Panc1 (cell line): Measurements from ENCODE around the gene CLCN7. TPM values are rescaled to one million over a fixed set of nuclear protein-coding genes. Genes with fewer than 3 reads are reported as not detected.

Source experiments
- ATAC-seq: fragments of 200-7000 bp; cut with Tn5 transposase; 2 replicates; pipeline ENCODE4 v1.9.1; 2020; ENCODE audit warnings: mild to moderate bottlenecking, moderate library complexity
- BruUV-seq: library from RNA; stranded (reverse); fragments of 400-500 nt; replicated peaks from 2 replicates; lab custom pipeline; 2021; lab: Mats Ljungman, UMichigan
- CTCF ChIA-PET: fragments of 300-600 bp; sonication (Branson Sonifier 250); formaldehyde crosslinking; loops from one replicate; lab custom pipeline; 2022; ENCODE audit warnings: antibody characterized with exemption; lab: Charles Lee
- POLR2A ChIA-PET: fragments of 300-600 bp; sonication (Branson Sonifier 250); formaldehyde crosslinking; loops from one replicate; lab custom pipeline; 2022; ENCODE audit warnings: antibody characterized with exemption; lab: Charles Lee
- DNase-seq: peaks from one replicate; pipeline ENCODE4 v3.0.0-alpha.2; 2010; ENCODE audit warnings: low read depth, low spot score
- H3K27ac ChIP-seq: 2 replicates; pipeline ENCODE4 v1.5.1; 2011; ENCODE audit warnings: mild to moderate bottlenecking, low read length, inconsistent platforms
- H3K27me3 ChIP-seq: fragments of 200-500 bp; sonication (Bioruptor generic); 2 replicates; pipeline ENCODE4 v1.6.0; 2014; ENCODE audit warnings: low read length, inconsistent platforms; ENCODE audit not compliant: control insufficient read depth, insufficient read depth
- H3K36me3 ChIP-seq: fragments of 200-500 bp; sonication (Bioruptor generic); 2 replicates; pipeline ENCODE4 v1.5.1; 2014; ENCODE audit warnings: inconsistent platforms, mild to moderate bottlenecking, low read length, moderate library complexity; ENCODE audit not compliant: control insufficient read depth, insufficient read depth
- H3K4me1 ChIP-seq: 2 replicates; pipeline ENCODE4 v1.5.1; 2011; ENCODE audit warnings: inconsistent platforms, mild to moderate bottlenecking, low read length, moderate library complexity; ENCODE audit not compliant: control insufficient read depth, insufficient read depth
- H3K4me3 ChIP-seq, 2 experiments: 2 replicates each; pipeline ENCODE4 v1.5.1; 2011 to 2012; ENCODE audit warnings: low read depth in 2 of 2, low read length in 2 of 2, mild to moderate bottlenecking in 2 of 2, inconsistent platforms in 1 of 2, moderate library complexity in 1 of 2
- H3K9me3 ChIP-seq: fragments of 200-500 bp; sonication (Bioruptor generic); 2 replicates; pipeline ENCODE4 v1.5.1; 2014; ENCODE audit warnings: low read depth, mild to moderate bottlenecking, inconsistent platforms, low read length, moderate library complexity; ENCODE audit not compliant: control insufficient read depth, insufficient read depth
- POLR2AphosphoS5 ChIP-seq: IDR thresholded peaks from 2 replicates; pipeline ENCODE4 v1.6.1; 2012; ENCODE audit warnings: mild to moderate bottlenecking, low read depth, low read length, moderate library complexity
- SIN3A ChIP-seq: IDR thresholded peaks from 2 replicates; pipeline ENCODE4 v1.6.1; 2012; ENCODE audit warnings: low read depth, mild to moderate bottlenecking, low read length, moderate library complexity, borderline replicate concordance; ENCODE audit not compliant: insufficient read depth
- TCF7L2 ChIP-seq: IDR thresholded peaks from 2 replicates; pipeline ENCODE4 v1.6.1; 2011; ENCODE audit warnings: mild to moderate bottlenecking, low read depth, low read length, inconsistent platforms
- in situ Hi-C: cut with HindIII; loops from 2 replicates; pipeline ENCODE4 v1.10.0; 2016; ENCODE audit warnings: low sequenced_read_pairs, low pct_unique_long_range_greater_than_20kb
- intact Hi-C: fragments of 100-400 bp; cut with micrococcal nuclease; formaldehyde crosslinking; loops from one replicate; pipeline ENCODE4 v1.10.0; 2022; ENCODE audit not compliant: unreplicated experiment
- total RNA-seq: library from RNA; stranded (reverse); gene quantifications from one replicate; pipeline ENCODE4 v1.2.1, GENCODE V29; 2021; ENCODE audit not compliant: unreplicated experiment
- TF ChIP-seq, protein P1 (sequence below): fragments of 450-650 bp; IDR thresholded peaks from 2 replicates; pipeline ENCODE4 v1.5.1; 2017; ENCODE audit warnings: mild to moderate bottlenecking
- TF ChIP-seq, protein P2 (sequence below), 2 experiments: IDR thresholded peaks; 2 replicates each; pipeline ENCODE4 v1.6.1; 2011 to 2012; ENCODE audit warnings: low read depth in 2 of 2, control low read depth in 1 of 2, low read length in 1 of 2, mild to moderate bottlenecking in 1 of 2, moderate library complexity in 1 of 2; ENCODE audit not compliant: insufficient read depth in 1 of 2

CLCN7 gene
- total RNA-seq, 1 experiment from 2014 or later, result 179 TPM

DNA sequence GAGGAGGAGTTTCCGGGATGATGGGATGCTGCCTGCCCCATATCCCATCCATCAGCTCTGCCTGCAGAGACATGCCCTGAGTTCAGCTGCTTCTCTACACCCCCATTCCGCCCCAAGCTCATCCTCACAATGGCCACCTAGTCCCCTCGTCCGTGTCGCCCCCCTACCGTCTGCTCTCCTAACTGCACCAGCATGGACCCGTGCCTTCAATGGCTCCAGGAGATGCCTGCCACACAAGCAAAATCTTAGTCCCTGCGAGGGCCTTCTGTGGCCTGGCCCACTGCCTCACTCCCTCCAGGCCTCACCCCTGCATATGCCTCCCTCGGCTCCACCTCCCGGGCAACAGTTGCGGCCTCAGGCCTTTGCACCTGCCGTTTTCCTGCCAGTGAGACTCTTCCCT lies 16.5 kb upstream of the CLCN7 start:
- DNase-seq (no peak), ATAC-seq (no peak)
- ChIA-PET POLR2A (no interaction called here), CTCF (no interaction called here)
- peaks cover 12% of the 10 kb centered on the region for H3K4me1 ChIP-seq
- intact Hi-C loops, result no loop called here
- BruUV-seq, result no TSS peak
- no peak overlapping the region for H3K27ac ChIP-seq
- no peak overlapping the region for H3K4me3 ChIP-seq
- in situ Hi-C loops, result no loop called here
- H3K36me3 ChIP-seq, result peaks cover 2% of the 10 kb centered on the region; the same call in 1 of the 2 replicates
- no peaks in the 10 kb centered on the region for H3K9me3 ChIP-seq
- no peaks in the 10 kb centered on the region for H3K27me3 ChIP-seq
- TF ChIP-seq TCF7L2 (no peak), POLR2AphosphoS5 (no peak), SIN3A (no peak)
- TF ChIP-seq, protein P1, sequence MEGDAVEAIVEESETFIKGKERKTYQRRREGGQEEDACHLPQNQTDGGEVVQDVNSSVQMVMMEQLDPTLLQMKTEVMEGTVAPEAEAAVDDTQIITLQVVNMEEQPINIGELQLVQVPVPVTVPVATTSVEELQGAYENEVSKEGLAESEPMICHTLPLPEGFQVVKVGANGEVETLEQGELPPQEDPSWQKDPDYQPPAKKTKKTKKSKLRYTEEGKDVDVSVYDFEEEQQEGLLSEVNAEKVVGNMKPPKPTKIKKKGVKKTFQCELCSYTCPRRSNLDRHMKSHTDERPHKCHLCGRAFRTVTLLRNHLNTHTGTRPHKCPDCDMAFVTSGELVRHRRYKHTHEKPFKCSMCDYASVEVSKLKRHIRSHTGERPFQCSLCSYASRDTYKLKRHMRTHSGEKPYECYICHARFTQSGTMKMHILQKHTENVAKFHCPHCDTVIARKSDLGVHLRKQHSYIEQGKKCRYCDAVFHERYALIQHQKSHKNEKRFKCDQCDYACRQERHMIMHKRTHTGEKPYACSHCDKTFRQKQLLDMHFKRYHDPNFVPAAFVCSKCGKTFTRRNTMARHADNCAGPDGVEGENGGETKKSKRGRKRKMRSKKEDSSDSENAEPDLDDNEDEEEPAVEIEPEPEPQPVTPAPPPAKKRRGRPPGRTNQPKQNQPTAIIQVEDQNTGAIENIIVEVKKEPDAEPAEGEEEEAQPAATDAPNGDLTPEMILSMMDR, result no peak
- TF ChIP-seq, protein P2, sequence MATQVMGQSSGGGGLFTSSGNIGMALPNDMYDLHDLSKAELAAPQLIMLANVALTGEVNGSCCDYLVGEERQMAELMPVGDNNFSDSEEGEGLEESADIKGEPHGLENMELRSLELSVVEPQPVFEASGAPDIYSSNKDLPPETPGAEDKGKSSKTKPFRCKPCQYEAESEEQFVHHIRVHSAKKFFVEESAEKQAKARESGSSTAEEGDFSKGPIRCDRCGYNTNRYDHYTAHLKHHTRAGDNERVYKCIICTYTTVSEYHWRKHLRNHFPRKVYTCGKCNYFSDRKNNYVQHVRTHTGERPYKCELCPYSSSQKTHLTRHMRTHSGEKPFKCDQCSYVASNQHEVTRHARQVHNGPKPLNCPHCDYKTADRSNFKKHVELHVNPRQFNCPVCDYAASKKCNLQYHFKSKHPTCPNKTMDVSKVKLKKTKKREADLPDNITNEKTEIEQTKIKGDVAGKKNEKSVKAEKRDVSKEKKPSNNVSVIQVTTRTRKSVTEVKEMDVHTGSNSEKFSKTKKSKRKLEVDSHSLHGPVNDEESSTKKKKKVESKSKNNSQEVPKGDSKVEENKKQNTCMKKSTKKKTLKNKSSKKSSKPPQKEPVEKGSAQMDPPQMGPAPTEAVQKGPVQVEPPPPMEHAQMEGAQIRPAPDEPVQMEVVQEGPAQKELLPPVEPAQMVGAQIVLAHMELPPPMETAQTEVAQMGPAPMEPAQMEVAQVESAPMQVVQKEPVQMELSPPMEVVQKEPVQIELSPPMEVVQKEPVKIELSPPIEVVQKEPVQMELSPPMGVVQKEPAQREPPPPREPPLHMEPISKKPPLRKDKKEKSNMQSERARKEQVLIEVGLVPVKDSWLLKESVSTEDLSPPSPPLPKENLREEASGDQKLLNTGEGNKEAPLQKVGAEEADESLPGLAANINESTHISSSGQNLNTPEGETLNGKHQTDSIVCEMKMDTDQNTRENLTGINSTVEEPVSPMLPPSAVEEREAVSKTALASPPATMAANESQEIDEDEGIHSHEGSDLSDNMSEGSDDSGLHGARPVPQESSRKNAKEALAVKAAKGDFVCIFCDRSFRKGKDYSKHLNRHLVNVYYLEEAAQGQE (IDR thresholded peaks at IDR 0.05; ENCODE audit: insufficient read depth in 1 of 2, low read depth in 2 of 2, low read length in 1 of 2), result no peak

DNA sequence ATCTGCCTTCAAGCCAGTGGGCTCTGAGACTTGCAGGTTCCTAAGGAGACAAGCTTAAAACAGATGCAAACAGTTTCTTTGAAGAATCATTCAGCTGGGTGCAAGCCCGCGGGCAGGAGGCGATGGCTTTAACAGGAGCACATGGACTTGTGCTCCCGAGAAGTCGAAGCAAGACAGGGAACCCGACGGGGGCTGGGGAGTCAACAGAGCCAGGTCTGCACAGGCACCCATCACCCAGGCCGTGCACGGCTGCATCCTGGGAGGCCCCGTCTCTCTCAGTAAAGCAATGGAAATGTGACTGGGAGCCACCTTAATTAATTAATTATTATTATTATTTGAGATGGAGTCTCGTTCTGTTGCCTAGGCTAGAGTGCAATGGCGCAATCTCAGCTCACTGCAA lies 14.2 kb upstream of the CLCN7 start:
- Histone ChIP-seq H3K4me3 (no peak overlapping the region), H3K4me1 (peaks cover 7% of the 10 kb centered on the region), H3K9me3 (no peaks in the 10 kb centered on the region), H3K36me3 (peaks cover 2% of the 10 kb centered on the region; the same call in 1 of the 2 replicates), H3K27me3 (no peaks in the 10 kb centered on the region), H3K27ac (no peak overlapping the region)
- ChIA-PET POLR2A (interaction anchor here (0.5 kb wide), 1 partner anchor 121 kb away, joined by 3 read pairs; no protein-coding TSS in a partner anchor), CTCF (no interaction called here)
- BruUV-seq, result no TSS peak
- in situ Hi-C loops (no loop called here), intact Hi-C loops (no loop called here)
- DNase-seq, result no peak
- no peak for ATAC-seq
- no peak for TF ChIP-seq POLR2AphosphoS5
- TF ChIP-seq TCF7L2, result no peak
- TF ChIP-seq, protein P1, result no peak
- TF ChIP-seq, protein P2 (IDR thresholded peaks at IDR 0.05; ENCODE audit: insufficient read depth in 1 of 2, low read depth in 2 of 2, low read length in 1 of 2), result no peak
